ENCODE data around the gene HLA-DRA.

GRCh38 chr6:32431142-32431541 is 8.5 kb upstream of the HLA-DRA start:
- TF ChIP-seq EZH2phosphoT487 (IDR thresholded peaks at IDR 0.05) (no peak), CTCF (IDR thresholded peaks at IDR 0.05) (no peak), EZH2 (IDR thresholded peaks at IDR 0.05) (no peak)

All from neural progenitor cell (in vitro differentiated cells).